ENCODE results near the gene POR. TPM values are rescaled to one million over a fixed set of nuclear protein-coding genes. Genes with fewer than 3 reads are reported as not detected.

Gene POR
- total and polyA plus RNA-seq, 2 of the 13 experiments (the other 11 are each of a cell fraction or from before 2014, with no cell fraction given): 145 to 266 TPM

- no TSS peak for BruUV-seq (replicated peaks)
- peak overlapping the region; percentile 71 for H3K27ac ChIP-seq (ENCODE audit: extremely low read length, insufficient read depth, low read length)
- no peak overlapping the region for H3K4me3 ChIP-seq (replicated peaks in 1 of 3; ENCODE audit: insufficient read depth in 1 of 3, low read depth in 2 of 3, low read length in 3 of 3)
- H3K79me2 ChIP-seq (ENCODE audit: insufficient read depth, low read length): peaks cover 72% of the 10 kb centered on the region
- H3K36me3 ChIP-seq (replicated peaks in 1 of 2; ENCODE audit: control insufficient read depth in 1 of 2, insufficient read depth in 2 of 2, low read length in 2 of 2): peaks cover 27 to 82% of the 10 kb centered on the region in 2 experiments
- intact Hi-C loops (cut with micrococcal nuclease; ENCODE audit: unreplicated experiment): loop anchor here (5.0 kb wide), 1 partner anchor 39 kb away; no protein-coding TSS in a partner anchor
- H3K9ac ChIP-seq (ENCODE audit: insufficient read depth, low read depth, low read length): no peak overlapping the region
- in situ Hi-C loops (cut with HindIII; ENCODE audit: extremely low pct_ligation_motif_present, low pct_unique_long_range_greater_than_20kb): loop anchor here (5.0 kb wide), 1 partner anchor 84 kb away; the partner anchor contains the start of gene RHBDD2
- no peak overlapping the region for H2AFZ ChIP-seq (ENCODE audit: low read length)
- POLR2A ChIA-PET: interaction anchor here (0.8 kb wide), 1 partner anchor 45 kb away, joined by 4 read pairs; no protein-coding TSS in a partner anchor
- FAIRE-seq: no peak
- CTCF ChIA-PET (ENCODE audit: low intra/inter-chr PET ratio, low total read pairs): no interaction called here
- H3K27me3 ChIP-seq (ENCODE audit: control insufficient read depth in 1 of 2, insufficient read depth in 2 of 2, low read length in 2 of 2): no peaks in the 10 kb centered on the region
- no peaks in the 10 kb centered on the region for H3K9me3 ChIP-seq (ENCODE audit: low read length)
- peaks cover 74% of the 10 kb centered on the region for H3K4me1 ChIP-seq (ENCODE audit: insufficient read depth, low read length)
- 93% methylated on average over 7 of the region's 7 CpGs for WGBS (ENCODE audit: low lambda C conversion rate)
- H4K20me1 ChIP-seq (ENCODE audit: insufficient read depth, low read length): peaks cover 57% of the 10 kb centered on the region
- no peak for DNase-seq (ENCODE audit: low spot score)
- ATAC-seq: peak; percentile 53
- H3K4me2 ChIP-seq (ENCODE audit: low read depth, low read length): no peak overlapping the region
- no peak for TF ChIP-seq ZNF33A (CRISPR knock-in tag; IDR thresholded peaks at IDR 0.05; ENCODE audit: borderline replicate concordance)
- TF ChIP-seq ZBTB14 (CRISPR knock-in tag; IDR thresholded peaks at IDR 0.05): no peak
- TF ChIP-seq SKIL (CRISPR knock-in tag; IDR thresholded peaks at IDR 0.05; ENCODE audit: borderline replicate concordance): no peak
- no peak for TF ChIP-seq ZNF672 (CRISPR knock-in tag; IDR thresholded peaks at IDR 0.05)
- no peak for TF ChIP-seq PHF8 (CRISPR knock-in tag; IDR thresholded peaks at IDR 0.05)
- TF ChIP-seq ZBTB21 (CRISPR knock-in tag; IDR thresholded peaks at IDR 0.05): no peak
- no peak for TF ChIP-seq KDM3A (CRISPR knock-in tag; IDR thresholded peaks at IDR 0.05; ENCODE audit: low read depth)
- TF ChIP-seq KMT2B (CRISPR knock-in tag; IDR thresholded peaks at IDR 0.05): no peak
- TF ChIP-seq TEAD3 (CRISPR knock-in tag; optimal IDR thresholded peaks at IDR 0.05; ENCODE audit: borderline replicate concordance): peak; percentile 53
- no peak for TF ChIP-seq ZNF550 (CRISPR knock-in tag; IDR thresholded peaks at IDR 0.05; ENCODE audit: borderline replicate concordance)
- TF ChIP-seq KLF15 (CRISPR knock-in tag; IDR thresholded peaks at IDR 0.05; ENCODE audit: borderline replicate concordance): no peak
- TF ChIP-seq TBX2 (CRISPR knock-in tag; IDR thresholded peaks at IDR 0.05; ENCODE audit: borderline replicate concordance): 0 out of 2 replicates have a peak, but pooled peaks have one; percentile 16
- no peak for TF ChIP-seq ZNF251 (CRISPR knock-in tag; IDR thresholded peaks at IDR 0.05)
- TF ChIP-seq RELA (CRISPR knock-in tag; IDR thresholded peaks at IDR 0.05): no peak
- no peak for TF ChIP-seq ZNF326 (CRISPR knock-in tag; IDR thresholded peaks at IDR 0.05; ENCODE audit: borderline replicate concordance)
- no peak for TF ChIP-seq ZNF230 (CRISPR knock-in tag; IDR thresholded peaks at IDR 0.05)
- no peak for TF ChIP-seq ZNF749 (CRISPR knock-in tag; IDR thresholded peaks at IDR 0.05; ENCODE audit: borderline replicate concordance)
- TF ChIP-seq MEF2D (CRISPR knock-in tag; IDR thresholded peaks at IDR 0.05): no peak
- TF ChIP-seq TEF (CRISPR knock-in tag; IDR thresholded peaks at IDR 0.05): no peak
- TF ChIP-seq FOXJ3 (CRISPR knock-in tag; IDR thresholded peaks at IDR 0.05; ENCODE audit: borderline replicate concordance): no peak
- no peak for TF ChIP-seq EZH2 (conservative IDR thresholded peaks at IDR 0.05; ENCODE audit: low read depth, low read length)
- TF ChIP-seq EED (CRISPR knock-in tag; IDR thresholded peaks at IDR 0.05): no peak
Observed at GRCh38 chr7:75961218-75961617, 46.3 kb downstream of the POR start.
